Measurements from ENCODE around the gene HKDC1.

- TF ChIP-seq CTCF (conservative IDR thresholded peaks at IDR 0.05; ENCODE audit: low read depth, low read length) (no peak), EZH2 (IDR thresholded peaks at IDR 0.05; ENCODE audit: borderline replicate concordance, low read depth, low read length, poor library complexity, severe bottlenecking) (no peak)
Observed at GRCh38 chr10:69281507-69282413, 61.6 kb downstream of the HKDC1 start.
